ENCODE data around the gene NEMF.
"Not testable (repeated sequence)": the region's sequence is repeated elsewhere in the genome, so short reads cannot be mapped to it uniquely, and the experiment has no call there.

The NEMF gene

DNA sequence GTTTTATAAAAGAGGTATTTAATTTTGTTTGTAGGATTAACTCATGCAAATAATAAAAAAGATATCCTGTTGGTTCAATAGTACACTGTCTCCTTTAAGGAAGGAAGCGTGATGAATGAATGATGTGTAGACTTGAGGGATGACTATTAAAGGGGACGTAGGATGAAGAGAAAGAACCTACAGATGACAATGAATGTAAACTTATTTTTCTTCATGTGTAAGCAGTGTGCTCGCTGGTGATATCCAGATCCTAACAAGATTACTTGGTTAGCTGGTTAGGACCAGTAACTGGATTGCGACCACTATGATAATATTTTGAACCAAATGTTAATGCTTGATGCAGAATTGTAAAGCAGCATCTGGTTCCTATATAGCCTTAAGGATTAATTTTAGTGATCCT lies 42.9 kb upstream of the NEMF start (continued):
- TF ChIP-seq, protein P1, sequence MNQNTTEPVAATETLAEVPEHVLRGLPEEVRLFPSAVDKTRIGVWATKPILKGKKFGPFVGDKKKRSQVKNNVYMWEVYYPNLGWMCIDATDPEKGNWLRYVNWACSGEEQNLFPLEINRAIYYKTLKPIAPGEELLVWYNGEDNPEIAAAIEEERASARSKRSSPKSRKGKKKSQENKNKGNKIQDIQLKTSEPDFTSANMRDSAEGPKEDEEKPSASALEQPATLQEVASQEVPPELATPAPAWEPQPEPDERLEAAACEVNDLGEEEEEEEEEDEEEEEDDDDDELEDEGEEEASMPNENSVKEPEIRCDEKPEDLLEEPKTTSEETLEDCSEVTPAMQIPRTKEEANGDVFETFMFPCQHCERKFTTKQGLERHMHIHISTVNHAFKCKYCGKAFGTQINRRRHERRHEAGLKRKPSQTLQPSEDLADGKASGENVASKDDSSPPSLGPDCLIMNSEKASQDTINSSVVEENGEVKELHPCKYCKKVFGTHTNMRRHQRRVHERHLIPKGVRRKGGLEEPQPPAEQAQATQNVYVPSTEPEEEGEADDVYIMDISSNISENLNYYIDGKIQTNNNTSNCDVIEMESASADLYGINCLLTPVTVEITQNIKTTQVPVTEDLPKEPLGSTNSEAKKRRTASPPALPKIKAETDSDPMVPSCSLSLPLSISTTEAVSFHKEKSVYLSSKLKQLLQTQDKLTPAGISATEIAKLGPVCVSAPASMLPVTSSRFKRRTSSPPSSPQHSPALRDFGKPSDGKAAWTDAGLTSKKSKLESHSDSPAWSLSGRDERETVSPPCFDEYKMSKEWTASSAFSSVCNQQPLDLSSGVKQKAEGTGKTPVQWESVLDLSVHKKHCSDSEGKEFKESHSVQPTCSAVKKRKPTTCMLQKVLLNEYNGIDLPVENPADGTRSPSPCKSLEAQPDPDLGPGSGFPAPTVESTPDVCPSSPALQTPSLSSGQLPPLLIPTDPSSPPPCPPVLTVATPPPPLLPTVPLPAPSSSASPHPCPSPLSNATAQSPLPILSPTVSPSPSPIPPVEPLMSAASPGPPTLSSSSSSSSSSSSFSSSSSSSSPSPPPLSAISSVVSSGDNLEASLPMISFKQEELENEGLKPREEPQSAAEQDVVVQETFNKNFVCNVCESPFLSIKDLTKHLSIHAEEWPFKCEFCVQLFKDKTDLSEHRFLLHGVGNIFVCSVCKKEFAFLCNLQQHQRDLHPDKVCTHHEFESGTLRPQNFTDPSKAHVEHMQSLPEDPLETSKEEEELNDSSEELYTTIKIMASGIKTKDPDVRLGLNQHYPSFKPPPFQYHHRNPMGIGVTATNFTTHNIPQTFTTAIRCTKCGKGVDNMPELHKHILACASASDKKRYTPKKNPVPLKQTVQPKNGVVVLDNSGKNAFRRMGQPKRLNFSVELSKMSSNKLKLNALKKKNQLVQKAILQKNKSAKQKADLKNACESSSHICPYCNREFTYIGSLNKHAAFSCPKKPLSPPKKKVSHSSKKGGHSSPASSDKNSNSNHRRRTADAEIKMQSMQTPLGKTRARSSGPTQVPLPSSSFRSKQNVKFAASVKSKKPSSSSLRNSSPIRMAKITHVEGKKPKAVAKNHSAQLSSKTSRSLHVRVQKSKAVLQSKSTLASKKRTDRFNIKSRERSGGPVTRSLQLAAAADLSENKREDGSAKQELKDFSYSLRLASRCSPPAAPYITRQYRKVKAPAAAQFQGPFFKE (tag by site-specific recombination; IDR thresholded peaks at IDR 0.05; ENCODE audit: borderline replicate concordance), result no peak
- no peak for TF ChIP-seq ZNF2 (tag by site-specific recombination; IDR thresholded peaks at IDR 0.05)
- peak; percentile 60; the same call in 1 of the 2 replicates for TF ChIP-seq ZNF24 (tag by site-specific recombination; IDR thresholded peaks at IDR 0.05)
- TF ChIP-seq, protein P2, sequence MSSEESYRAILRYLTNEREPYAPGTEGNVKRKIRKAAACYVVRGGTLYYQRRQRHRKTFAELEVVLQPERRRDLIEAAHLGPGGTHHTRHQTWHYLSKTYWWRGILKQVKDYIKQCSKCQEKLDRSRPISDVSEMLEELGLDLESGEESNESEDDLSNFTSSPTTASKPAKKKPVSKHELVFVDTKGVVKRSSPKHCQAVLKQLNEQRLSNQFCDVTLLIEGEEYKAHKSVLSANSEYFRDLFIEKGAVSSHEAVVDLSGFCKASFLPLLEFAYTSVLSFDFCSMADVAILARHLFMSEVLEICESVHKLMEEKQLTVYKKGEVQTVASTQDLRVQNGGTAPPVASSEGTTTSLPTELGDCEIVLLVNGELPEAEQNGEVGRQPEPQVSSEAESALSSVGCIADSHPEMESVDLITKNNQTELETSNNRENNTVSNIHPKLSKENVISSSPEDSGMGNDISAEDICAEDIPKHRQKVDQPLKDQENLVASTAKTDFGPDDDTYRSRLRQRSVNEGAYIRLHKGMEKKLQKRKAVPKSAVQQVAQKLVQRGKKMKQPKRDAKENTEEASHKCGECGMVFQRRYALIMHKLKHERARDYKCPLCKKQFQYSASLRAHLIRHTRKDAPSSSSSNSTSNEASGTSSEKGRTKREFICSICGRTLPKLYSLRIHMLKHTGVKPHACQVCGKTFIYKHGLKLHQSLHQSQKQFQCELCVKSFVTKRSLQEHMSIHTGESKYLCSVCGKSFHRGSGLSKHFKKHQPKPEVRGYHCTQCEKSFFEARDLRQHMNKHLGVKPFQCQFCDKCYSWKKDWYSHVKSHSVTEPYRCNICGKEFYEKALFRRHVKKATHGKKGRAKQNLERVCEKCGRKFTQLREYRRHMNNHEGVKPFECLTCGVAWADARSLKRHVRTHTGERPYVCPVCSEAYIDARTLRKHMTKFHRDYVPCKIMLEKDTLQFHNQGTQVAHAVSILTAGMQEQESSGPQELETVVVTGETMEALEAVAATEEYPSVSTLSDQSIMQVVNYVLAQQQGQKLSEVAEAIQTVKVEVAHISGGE (tag by site-specific recombination; conservative IDR thresholded peaks at IDR 0.05; ENCODE audit: low read depth), result no peak
- TF ChIP-seq ZNF354C (tag by site-specific recombination; IDR thresholded peaks at IDR 0.05; ENCODE audit: borderline replicate concordance, low read depth), result no peak
- no peak for TF ChIP-seq ZSCAN30 (tag by site-specific recombination; IDR thresholded peaks at IDR 0.05)
- no peak for TF ChIP-seq ZNF521 (tag by site-specific recombination; IDR thresholded peaks at IDR 0.05)

DNA sequence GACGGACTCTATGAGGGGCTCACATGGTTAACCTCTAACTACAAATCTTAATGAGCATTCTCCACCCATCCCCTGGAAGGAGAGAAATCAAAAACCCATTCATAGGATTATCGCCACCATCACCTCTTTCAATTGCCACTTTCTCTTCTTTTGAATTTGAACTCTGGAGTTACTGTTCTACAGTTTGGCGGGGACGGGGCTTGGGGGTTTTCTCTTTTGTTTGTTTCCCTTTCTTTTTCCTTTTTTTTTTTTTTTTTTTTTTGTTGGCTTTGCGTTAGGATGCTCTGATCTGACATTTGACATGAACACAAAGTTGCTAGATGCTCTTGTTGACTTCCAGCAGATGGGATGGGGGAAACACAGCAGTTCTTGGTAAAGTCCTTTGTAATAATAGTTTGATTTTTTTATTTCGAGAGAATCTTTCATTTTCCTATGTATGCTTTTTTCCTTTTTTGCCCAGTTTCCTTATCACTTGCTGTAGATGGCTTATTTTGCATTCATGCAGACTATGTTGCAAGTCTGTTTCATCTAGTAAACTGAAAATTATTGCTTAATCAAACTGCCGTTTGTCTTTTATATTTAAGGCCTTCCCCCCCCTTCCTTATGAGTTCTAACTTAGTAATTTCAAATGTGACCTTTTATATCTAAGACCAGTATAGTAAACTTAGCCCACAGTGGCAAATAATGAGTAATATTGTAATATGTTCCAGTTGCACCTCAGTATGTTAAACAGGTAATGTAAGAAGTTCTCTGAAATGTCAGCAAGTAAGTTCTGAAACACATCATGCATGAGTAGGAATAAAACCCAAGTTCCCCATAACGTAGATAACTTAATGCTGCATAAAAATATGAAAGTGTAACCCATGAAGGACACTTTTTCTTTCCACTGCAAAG lies 41.9 kb upstream of the NEMF start:
- Histone ChIP-seq H3K36me3 (ENCODE audit: control insufficient read depth in 2 of 2, insufficient read depth in 1 of 2, low read length in 2 of 2) (peaks cover 3 to 27% of the 10 kb centered on the region in 2 experiments; a peak in 2 of 3 replicates), H3K27ac (ENCODE audit: extremely low read depth, low read depth, low read length) (peak overlapping the region; percentile 99), H3K4me3 (ENCODE audit: low read depth, low read length) (peak overlapping the region; percentile 90)
- H3K9me3 ChIP-seq (ENCODE audit: control insufficient read depth, insufficient read depth, low read depth, low read length); H3K4me1 ChIP-seq (ENCODE audit: control insufficient read depth, insufficient read depth, low read length); POLR2A ChIA-PET: not testable (repeated sequence)
- CTCF ChIA-PET, result interaction anchor here (0.8 kb wide), 1 partner anchor 15 kb away, joined by 3 read pairs; no protein-coding TSS in a partner anchor
- TF ChIP-seq, protein P2 (tag by site-specific recombination; conservative IDR thresholded peaks at IDR 0.05; ENCODE audit: low read depth), result 0 out of 2 replicates have a peak, but pooled peaks have one; percentile 23
- TF ChIP-seq ZBTB17 (tag by site-specific recombination; IDR thresholded peaks at IDR 0.05), result peak; percentile 52
- peak; percentile 94 for TF ChIP-seq PRDM1 (tag by site-specific recombination; IDR thresholded peaks at IDR 0.05)

All from HEK293 (cell line).